ENCODE measurements around the gene GARIN3.

Gene GARIN3

DNA sequence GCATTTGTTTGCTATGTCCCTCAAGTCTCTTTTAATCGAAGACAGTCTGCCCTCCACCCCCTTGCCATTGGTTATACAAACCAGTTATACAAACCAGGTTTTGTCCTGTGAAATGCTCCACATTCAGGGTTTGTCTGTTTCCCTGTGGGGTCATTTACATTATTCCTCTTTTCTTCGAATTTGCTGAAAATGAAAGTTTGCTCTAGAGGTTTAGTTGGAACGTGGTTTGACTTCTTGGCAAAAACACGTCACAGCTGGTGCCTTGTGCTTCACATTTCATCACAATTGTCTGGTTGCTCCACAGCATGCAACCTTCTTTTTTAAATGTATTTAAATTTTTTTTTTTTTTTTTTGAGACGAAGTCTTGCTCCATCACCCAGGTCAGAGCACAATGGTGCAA, 53.1 kb downstream of the GARIN3 start:
- TF ChIP-seq, protein P1, sequence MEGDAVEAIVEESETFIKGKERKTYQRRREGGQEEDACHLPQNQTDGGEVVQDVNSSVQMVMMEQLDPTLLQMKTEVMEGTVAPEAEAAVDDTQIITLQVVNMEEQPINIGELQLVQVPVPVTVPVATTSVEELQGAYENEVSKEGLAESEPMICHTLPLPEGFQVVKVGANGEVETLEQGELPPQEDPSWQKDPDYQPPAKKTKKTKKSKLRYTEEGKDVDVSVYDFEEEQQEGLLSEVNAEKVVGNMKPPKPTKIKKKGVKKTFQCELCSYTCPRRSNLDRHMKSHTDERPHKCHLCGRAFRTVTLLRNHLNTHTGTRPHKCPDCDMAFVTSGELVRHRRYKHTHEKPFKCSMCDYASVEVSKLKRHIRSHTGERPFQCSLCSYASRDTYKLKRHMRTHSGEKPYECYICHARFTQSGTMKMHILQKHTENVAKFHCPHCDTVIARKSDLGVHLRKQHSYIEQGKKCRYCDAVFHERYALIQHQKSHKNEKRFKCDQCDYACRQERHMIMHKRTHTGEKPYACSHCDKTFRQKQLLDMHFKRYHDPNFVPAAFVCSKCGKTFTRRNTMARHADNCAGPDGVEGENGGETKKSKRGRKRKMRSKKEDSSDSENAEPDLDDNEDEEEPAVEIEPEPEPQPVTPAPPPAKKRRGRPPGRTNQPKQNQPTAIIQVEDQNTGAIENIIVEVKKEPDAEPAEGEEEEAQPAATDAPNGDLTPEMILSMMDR (IDR thresholded peaks at IDR 0.05; ENCODE audit: low read depth, low read length, missing control alignments) = no peak
- no peak for DNase-seq
- H3K4me3 ChIP-seq (ENCODE audit: low read depth, low read length) = no peak overlapping the region
- in situ Hi-C loops (cut with HindIII; ENCODE audit: low pct_ligation_motif_present, low sequenced_read_pairs) = no loop called here
- H3K36me3 ChIP-seq (replicated peaks) = no peaks in the 10 kb centered on the region
- H3K27ac ChIP-seq = no peak overlapping the region
- no peaks in the 10 kb centered on the region for H3K27me3 ChIP-seq (replicated peaks)
